Activated CD4-positive, alpha-beta T cell treated with anti-CD3 and anti-CD28 coated beads for 4 hours (primary cell): ENCODE results near the gene FPGS.
A peak's percentile ranks its signal among the peaks of the same experiment; 100 is the strongest.

Experiments used
- DNase-seq, 2 donors: peaks; one replicate each; pipeline ENCODE4 v3.0.0-alpha.2; 2020

Gene FPGS

GRCh38 chr9:127790094-127790855 is 12.4 kb upstream of the FPGS start:
- no peak for DNase-seq

- no peak for DNase-seq
These were observed 11.6 kb upstream of the FPGS start for GRCh38 chr9:127791085-127791484.

GRCh38 chr9:127792417-127793031 is 10.2 kb upstream of the FPGS start:
- no peak for DNase-seq

- no peak for DNase-seq
These were observed 9.5 kb upstream of the FPGS start for GRCh38 chr9:127793093-127793708.

- no peak for DNase-seq
These were observed 8.5 kb upstream of the FPGS start for GRCh38 chr9:127794001-127794791.

- no peak for DNase-seq
These were observed 6.4 kb upstream of the FPGS start for GRCh38 chr9:127796225-127796813.

GRCh38 chr9:127796852-127797370 is 5.8 kb upstream of the FPGS start:
- DNase-seq: no peak

- no peak for DNase-seq
These were observed 617 bp upstream of the FPGS start for GRCh38 chr9:127801955-127802575.

- peak in 1 of 2 donors; percentile 31 for DNase-seq
These were observed 1.0 kb downstream of the FPGS start for GRCh38 chr9:127803507-127804352.

- peak in 1 of 2 donors; percentile 36 for DNase-seq
These were observed 2.9 kb downstream of the FPGS start for GRCh38 chr9:127805620-127806019.

- DNase-seq: no peak
These were observed 4.2 kb downstream of the FPGS start for GRCh38 chr9:127806871-127807270.

- DNase-seq: no peak
These were observed 5.8 kb downstream of the FPGS start for GRCh38 chr9:127808347-127809001.

- DNase-seq: no peak
These were observed 6.4 kb downstream of the FPGS start for GRCh38 chr9:127809002-127809539.

GRCh38 chr9:127809540-127810377 is 7.1 kb downstream of the FPGS start:
- DNase-seq: no peak

GRCh38 chr9:127810378-127811187 is 7.9 kb downstream of the FPGS start:
- DNase-seq: no peak

- no peak for DNase-seq
These were observed 9.3 kb downstream of the FPGS start for GRCh38 chr9:127812011-127812410.

- DNase-seq: no peak
These were observed 10.4 kb downstream of the FPGS start for GRCh38 chr9:127812936-127813675.
